NCI-H2196 (cell line): ENCODE results near the gene UBE2J2.
"Not testable (repeated sequence)": the region's sequence is repeated elsewhere in the genome, so short reads cannot be mapped to it uniquely, and the experiment has no call there.

Experiments
- DNase-seq: peaks from one replicate; lab custom pipeline; 2025; ENCODE audit not compliant: unreplicated experiment; lab: John Stamatoyannopoulos, UW

UBE2J2 gene

DNA sequence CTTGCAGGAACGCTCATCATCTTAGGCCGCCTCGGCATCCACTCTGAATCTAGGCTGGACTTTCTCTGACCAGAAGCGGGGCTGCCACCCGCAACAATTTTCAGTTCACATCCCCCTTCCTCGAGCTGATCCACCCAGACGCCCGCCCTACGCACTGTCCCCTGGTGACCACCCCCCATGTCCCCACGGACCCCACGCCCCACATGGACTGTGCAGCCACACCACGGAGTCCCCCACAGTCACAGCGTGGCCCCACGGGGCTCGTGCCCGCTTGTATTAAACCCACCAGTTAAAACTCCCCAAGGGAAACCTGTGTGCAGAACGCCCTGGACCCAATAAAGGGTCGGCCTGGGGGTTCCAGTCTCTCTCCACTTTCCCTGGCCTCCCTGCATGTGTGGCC is 14.1 kb downstream of the UBE2J2 start:
- no peak for DNase-seq

DNA sequence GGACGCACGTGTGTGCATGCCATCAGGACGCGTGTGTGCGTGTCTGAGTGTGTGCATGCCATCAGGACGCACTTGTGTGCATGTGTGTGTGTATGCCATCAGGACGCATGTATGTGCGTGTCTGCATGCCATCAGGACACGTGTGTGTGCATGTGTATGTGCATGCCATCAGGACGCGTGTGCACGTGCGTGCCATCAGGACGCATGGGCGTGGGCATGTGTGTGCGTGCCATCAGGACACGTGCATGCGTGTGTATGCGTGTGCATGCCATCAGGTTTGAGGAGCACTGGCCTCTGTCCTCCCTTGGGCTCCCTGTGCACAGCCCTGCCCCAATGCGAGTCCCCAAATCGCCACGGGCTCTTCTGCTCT is 14.6 kb downstream of the UBE2J2 start:
- no peak for DNase-seq

DNA sequence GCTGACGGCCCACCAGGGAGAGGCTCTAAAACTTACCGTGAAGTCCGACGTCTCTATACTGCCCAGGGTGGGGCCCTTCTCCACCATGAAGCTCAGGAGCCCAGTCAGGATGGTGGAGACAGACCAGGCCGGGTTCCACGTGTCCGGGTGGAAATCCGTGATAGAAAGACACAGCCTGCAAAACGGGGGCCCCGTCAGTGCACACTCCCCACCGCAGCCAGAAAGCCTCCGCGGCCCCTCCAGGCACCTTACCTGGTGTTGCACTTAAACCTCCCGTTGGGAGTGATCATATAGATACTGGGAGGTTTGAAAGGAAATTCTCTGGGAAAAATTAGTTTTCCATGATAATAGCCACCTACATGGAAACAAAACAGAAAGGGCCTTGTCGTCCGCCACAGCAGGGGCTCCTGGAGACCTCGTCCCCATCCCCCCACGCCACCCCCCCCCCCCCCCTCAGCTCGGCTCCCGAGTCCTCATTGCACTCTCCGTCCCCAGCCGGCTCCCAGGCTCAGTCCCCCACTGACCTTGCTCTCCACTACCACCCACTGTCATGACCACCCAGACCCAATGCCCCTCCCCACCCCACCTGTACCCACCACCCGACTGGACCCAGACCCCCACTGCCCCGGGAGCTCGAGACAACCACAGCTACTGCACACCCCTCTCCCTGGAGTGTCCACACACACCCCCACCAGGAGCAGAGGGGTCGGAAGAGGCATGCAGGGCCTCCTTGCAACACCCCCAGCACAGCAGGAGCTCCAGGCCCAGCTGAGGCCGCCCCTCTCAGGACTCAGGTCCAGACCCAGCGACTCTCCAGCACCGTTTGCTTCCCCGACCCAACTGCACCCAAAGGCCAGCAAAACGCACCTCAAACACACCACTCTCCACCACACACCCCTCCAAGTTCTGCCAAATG is 16.4 kb downstream of the UBE2J2 start:
- DNase-seq, result no peak

DNA sequence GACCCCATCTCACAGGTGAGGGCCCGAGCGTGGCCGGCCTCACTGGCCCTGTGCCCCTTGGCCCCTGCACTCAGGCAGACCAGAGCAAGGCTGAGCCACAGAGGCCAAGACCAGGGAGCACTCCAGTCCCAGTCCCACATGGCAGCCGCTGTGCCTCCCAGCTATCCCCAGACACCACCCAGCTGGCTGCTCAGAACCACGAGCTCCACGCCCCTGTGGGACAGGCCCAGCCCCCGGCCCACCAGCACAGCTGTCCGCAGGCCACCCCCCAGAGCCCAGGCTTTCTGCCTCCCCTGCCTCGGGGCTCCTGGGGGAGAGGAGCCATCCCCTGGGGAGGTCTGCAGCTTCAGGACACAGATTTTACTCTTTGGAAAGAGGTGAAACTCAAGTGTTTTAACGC is 18.0 kb downstream of the UBE2J2 start:
- DNase-seq, result no peak

DNA sequence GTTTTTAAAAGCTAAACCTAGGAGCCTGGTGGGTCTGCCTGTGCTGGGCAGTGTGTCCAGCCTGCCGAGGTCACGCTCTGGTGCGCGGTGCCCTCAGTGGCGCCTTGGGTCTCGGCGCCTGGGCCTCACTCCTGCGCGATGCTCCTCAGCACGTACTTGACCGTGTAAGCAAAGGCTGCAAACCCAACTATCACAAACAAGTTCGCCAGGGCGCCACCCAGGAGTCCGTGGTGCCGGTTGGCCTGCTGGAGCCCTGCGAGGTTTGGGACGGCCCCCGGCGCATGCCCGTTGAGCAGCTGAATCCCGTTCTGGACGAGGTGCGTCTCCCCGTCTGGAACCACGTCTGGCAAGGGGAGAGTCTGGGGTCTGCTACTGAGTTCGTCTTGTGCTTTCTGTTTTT is 18.6 kb downstream of the UBE2J2 start:
- no peak for DNase-seq

DNA sequence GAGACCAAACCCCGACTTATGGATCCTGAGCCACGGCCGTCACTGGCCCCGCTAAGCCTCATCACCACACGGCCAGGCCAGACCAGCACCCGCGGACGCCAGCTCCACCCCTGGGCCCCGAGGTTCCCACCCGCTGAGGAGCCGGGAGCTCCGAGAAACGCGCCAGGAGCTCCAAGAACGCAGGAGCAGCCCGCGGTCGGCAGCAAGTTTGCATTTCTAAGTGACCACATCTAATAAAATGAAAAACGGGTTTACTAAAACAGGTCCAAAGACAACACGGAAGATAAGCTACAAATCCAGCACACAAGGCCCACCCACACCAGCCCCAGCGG is 19.0 kb downstream of the UBE2J2 start:
- DNase-seq, result no peak

DNA sequence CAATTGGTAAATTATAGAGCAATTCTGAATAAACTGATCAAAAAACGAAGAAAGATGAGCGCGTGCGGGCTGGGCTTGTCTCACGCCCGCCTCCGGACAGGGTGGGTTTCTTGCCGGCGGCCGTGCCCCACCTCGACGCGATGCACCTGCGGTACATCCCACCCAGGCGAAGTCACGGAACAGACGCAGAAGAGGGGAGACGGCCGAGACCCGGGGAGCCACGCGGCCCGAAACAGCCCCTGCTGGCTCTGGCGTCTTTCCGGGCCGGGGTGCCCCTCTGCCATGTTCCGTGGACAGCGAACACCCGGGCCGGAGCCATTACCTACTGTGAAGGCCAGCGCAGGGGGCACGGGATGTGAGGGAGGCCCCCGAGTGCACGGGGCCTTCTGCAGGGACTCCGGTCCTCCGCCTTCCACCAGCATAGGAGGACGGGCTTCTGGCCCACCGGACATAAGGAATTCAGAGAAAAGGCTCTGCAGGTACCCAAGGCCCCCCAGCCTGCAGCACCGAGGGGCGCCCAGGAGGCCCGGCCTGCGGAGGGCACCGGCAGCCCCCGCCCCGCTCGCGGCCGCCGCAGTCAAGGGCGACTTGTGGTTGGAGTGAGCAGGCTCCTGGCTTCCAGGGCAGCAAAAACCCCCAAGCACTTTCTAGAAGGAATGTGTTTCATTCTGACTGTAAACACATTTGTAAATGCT is 19.5 kb downstream of the UBE2J2 start:
- DNase-seq, result no peak

DNA sequence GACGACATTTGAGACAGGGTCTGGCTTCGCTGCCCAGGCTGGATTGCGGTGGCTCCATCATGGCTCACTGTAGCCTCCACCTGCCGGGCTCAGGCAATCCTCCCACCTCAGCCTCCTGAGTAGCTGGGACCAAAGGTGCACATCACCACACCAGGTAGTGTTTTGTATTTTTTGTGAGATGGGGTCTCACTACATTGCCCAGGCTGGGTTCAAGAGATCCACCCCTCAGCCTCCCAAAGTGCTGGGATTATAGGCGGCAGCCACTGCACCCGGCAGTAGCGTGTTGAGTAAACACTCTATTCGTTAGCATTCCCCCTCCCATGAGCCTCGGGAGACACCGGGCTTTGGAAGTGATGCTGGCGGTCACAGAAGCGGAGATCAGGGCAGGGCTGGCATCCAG is 20.3 kb downstream of the UBE2J2 start:
- no peak for DNase-seq

DNA sequence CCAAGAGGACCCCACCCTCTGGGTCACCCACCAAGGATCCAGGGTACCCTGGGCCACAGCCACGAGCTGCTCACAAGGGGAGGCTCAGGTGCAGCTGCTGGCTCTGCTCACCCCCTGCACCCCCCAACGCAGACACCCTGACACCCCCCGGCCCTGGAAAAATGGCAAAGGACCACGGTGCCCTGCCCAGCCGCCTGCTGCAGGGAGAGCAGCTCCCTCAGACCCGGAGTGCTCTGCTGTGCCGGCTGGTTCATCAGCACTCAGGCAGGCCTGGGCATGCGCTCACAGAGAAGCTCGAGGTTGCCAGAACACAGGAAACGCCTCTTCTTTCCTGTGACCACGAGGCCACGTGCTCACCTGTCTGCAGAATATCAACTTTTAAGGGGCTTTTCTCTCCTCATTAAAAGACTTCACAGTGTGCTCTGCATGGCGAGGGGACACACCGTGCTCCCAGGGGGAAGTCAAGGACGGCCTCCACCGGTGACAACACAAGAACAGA is 22.8 kb downstream of the UBE2J2 start:
- peak; percentile 76 for DNase-seq

DNA sequence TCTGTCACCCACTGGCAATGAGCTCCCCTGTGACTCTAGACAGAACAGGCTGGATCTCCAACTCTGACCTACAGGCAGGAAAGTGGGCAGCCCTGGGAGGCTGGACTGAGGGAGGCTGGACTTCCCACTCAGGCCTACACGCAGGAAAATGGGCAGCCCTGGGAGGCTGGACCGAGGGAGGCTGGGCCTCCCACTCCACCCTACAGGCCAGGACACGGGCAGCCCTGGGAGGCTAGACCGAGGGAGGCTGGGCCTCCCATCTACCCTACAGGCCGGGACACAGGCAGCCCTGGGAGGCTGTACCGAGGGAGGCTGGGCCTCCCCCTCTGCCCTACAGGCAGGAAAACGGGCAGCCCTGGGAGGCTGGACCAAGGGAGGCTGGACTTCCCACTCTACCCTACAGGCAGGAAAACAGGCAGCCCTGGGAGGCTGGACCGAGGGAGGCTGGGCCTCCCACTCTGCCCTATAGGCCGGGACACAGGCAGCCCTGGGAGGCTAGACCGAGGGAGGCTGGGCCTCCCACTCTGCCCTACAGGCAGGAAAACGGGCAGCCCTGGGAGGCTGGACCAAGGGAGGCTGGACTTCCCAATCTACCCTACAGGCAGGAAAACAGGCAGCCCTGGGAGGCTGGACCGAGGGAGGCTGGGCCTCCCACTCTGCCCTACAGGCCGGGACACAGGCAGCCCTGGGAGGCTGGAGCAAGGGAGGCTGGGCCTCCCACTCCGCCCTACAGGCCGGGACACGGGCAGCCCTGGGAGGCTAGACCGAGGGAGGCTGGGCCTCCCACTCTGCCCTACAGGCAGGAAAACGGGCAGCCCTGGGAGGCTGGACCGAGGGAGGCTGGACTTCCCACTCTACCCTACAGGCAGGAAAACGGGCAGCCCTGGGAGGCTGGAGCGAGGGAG is 25.4 kb downstream of the UBE2J2 start:
- DNase-seq, result not testable (repeated sequence)

DNA sequence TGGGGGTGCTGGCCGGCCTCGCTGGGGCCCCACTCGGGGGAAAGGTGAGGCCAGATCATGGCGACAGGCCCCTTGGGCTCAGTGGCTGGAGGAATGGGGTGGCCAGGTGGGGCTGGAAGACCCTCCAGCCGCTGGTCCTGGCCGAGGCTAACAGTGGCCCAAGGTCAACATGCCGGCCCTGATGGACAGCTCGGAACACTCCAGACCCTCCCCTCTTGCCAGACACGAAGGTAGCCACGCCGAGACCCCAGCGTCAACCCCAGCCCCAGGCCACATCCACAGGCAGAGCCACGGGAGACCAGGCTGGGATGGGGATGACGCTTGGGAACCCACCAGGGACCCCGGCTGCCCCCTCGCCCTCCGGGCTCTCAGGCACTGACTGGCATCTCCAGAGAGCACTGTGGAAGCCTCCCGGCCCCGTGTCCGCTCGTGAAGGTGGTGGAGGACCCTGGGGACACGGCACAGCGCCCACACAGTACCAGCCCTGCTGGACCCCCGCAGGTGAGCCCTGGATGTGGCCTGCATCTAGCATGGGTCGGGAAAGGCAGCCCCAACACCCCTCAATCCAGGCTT is 26.2 kb downstream of the UBE2J2 start:
- no peak for DNase-seq

DNA sequence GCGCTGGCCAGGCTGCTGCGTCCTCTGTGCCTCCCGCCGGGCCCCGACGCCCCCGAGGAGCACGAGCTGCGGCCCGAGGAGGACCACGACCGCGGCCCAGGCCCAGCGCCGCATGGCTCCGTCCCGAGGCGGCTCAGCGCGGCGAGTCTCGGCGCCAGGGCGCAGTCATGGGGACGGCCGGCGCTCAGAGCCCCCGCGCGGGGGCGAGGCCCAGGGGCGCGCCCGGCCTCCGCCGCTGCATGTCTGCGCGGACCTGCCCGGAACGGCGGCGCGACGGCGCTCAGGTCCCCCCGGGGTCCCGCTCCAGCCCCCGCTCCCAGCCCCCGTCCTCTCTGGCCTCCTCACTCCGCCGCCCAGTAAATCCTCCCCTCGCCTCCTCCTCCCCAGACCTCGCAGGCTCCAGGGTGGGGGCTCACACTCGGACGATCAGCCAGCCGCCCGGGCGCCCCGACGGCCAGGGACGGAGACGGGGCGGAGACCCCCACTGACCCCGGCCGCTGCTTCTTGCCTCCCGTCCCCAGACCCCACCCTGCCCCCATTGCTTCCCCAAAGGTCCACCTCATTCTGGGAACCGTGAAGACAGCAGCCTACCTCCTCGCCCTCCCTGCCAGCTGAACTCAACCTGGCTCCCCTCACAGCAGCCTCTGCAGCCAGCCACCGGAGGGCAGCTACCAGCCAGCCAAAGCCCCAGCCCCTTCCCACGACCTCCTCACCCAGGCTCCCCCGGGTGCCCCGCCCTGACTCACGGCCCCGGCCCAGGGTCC is 26.9 kb downstream of the UBE2J2 start, which contains the start of gene C1QTNF12:
TSS of gene C1QTNF12 (minus strand) at position 146 of the 764 bp plus-strand sequence. CDS start at position 114, 32 bp downstream.
- no peak for DNase-seq

DNA sequence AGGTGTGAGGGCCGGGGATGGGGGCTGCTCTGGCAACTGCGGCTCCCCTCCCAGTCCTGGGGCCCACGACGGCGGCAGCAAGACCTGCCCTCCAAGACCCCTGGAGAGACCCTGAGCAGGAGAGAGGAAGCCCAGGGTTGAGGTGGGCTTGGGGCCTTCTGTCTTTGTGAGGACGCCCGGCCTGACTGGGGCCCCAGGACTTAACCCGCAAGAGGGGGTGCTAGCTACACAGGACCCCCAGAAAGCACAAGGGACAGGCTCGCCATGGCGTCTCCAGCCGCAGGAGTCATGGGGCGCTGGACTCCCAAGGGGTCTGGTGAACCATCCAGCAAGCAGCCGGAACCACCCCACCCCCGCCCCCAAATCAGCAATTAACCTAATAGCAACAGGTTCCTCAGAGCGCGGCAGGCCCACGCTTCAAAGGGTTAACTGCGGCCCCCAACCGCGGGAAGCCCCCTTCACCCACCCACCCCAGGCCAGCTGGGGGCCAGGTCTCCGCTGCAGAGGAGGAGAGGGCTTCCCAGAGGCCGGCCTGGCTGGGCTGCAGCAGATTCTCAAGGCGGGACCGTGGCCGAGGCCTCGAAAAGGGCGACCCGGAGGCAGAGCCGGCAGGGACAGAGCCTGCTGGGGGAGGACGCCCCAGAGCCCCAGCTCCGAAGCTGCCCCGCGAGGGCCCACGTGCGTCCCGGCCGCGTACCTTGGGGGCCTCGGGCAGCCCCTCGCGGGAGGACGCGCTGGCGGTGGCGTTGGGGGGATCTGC is 27.7 kb downstream of the UBE2J2 start:
- DNase-seq, result no peak

DNA sequence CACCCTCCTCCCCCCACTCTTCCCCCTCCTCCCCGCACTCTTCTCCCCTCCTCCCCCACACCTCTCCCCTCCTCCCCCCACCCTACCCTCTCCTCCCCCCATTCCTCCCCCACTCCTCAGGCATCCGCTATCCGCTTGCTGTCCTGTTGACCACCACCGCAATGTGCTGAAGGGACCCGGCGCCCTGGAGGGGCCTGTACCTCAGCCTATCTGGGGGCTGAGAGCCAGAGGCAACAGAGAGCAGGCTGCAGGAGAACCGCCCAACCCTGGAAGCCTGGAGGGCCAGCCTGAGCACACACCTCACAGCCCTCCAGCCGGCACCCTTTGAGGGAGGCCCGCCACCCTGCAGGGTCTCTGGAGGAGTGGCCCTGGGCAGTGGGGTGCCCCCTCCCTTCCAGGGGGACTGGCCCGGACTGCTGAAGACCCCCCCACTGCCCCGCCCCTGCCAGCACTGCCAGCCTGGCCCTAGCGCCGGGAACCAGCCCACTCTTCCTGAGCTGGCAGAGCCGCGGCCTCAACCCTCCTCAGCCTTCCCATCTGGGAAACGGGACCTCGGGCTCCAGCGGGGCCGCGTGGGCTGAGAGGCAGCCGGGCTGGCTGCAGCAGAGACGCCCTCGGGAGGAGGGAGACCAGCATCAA is 28.4 kb downstream of the UBE2J2 start:
- no peak for DNase-seq

DNA sequence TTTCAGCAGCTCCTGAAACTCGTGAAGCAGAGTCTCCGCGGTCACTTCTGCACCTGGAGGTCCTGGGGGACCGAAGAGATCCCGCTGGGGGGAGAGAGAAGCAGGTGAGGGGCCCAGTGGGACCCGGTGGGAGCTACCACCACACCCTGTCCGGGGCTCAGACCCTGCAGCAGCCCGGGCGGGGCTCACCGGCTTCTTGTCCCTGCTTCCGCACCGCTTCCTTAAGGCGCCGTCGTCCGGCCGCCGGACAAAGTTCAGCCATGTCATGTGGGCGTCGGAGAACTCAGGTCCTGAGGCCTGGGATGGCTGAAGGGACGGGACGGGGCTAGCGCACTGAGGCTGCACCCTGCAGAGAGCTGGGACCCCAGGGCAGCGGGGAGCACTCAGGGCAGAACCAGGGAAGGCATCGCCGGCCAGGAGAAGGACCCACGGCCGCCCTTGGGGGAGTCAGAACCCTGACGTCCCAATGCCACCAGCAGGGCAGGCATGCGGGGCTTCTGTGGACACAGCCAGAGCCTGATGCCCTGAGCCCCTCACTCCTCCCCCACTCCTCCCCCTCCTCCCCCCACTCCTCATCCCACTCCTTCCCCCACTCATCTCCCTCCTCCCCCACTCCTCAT is 29.4 kb downstream of the UBE2J2 start:
- DNase-seq, result no peak

DNA sequence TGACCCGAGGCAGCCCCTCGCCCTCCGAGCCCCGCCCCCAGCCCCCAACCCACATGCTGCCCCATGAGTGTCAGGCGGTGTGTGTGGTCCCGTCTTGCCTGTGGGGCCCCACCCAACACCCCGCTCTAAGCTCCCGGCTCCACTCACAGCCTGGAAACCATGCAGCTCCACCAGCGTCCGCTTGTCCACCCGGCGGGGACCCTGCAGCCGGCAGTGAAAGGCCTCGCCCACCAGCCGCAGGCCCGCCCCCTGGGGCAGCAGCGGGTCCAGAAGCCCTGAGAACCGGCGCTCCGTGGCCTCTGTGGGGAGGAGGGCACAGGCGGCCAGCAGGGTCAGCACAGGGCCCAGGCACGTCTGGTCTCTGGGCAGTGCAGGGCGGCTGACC is 29.9 kb downstream of the UBE2J2 start:
- DNase-seq, result no peak

DNA sequence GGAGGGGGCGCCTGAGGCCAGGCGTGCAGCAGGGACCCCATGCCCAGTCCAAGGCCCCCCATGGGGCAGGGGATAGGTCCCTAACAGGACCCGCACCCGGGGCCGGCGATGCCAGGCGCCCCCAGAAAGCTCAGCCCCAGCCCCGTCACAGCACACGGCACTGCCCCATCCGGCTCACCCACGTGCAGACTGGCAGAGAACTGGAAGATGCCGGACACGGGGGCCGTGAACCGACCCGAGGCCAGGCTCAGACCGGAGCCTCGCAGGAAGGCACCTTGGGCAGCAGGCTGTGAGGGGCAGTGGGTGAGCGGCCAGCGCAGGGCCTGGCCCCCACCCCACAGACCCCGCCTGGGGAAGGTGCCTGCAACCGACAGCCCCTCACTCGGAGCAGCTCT is 30.4 kb downstream of the UBE2J2 start:
- no peak for DNase-seq

DNA sequence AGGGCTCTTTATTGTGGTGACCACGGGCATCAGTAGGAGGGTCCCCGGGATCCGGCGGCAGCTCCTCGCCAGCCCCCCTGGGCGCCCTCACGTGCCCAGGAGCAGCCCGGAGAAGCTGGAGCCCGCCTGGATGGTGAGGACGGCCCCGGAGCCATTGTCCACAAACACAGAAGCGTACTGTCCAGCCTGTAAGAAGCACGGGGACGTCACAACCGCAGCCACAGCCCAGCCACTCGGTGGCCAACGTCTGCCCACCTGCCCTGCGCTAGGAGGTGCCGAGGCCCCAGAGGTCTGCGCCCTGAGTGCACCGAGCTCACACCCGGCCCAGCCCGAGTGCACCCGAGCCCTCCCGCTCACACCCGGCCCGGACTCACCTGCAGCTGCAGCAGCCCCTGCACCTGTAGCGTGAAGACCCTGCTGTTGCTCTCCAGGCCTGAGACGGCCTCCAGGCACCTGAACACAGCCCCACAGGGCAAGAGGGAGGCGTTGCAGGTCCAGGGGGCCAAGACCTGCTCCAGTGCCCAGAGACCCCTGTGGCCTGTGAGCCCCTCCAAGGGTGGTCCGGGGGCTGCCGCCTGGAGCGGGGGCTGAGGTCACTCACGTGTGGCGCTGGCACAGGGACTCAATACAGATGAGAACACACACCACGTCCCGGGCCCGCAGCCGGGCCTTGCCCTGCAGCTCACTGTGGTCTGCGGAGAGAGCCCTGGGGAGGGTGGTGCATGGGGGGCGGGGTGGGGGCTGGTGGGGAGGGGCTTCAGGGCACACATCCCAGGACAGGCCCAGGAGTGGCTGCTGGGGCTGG is 31.0 kb downstream of the UBE2J2 start:
- no peak for DNase-seq
